GM12878 (cell line): Measurements from ENCODE around the gene NEK2. TPM values are rescaled to one million over a fixed set of nuclear protein-coding genes. Genes with fewer than 3 reads are reported as not detected.

Source experiments
- ATAC-seq: fragments of 200-7000 bp; cut with Tn5 transposase; 3 replicates; pipeline ENCODE4 v1.9.1; 2020; ENCODE audit warnings: mild to moderate bottlenecking, moderate library complexity
- BruUV-seq: library from RNA; stranded (reverse); fragments of 400-500 nt; replicated peaks from 2 replicates; lab custom pipeline; 2021; lab: Mats Ljungman, UMichigan
- CTCF ChIA-PET: fragments of 300-600 bp; sonication (Branson Sonifier 250); formaldehyde crosslinking; extraction: SDS; loops from one replicate; lab custom pipeline; 2021; ENCODE audit warnings: inconsistent platforms; lab: Yijun Ruan, JAX
- POLR2A ChIA-PET: fragments of 350-600 bp; formaldehyde crosslinking; extraction: SDS; loops from one replicate; lab custom pipeline; 2021; ENCODE audit warnings: inconsistent platforms; lab: Charles Lee
- RAD21 ChIA-PET: fragments of 300-600 bp; sonication (Branson Sonifier 250); formaldehyde crosslinking; loops from one replicate; lab custom pipeline; 2023; ENCODE audit warnings: antibody characterized with exemption; ENCODE audit not compliant: unreplicated experiment; lab: Charles Lee
- SMC1A ChIA-PET: fragments of 300-600 bp; sonication (Branson Sonifier 250); formaldehyde crosslinking; loops from one replicate; lab custom pipeline; 2023; ENCODE audit not compliant: unreplicated experiment, uncharacterized antibody; lab: Charles Lee
- DNase-seq: peaks from one replicate; pipeline ENCODE4 v3.0.0-alpha.2; 2011; ENCODE audit warnings: low read depth, low spot score
- FAIRE-seq: peaks from 3 replicates; lab custom pipeline; 2011; peaks lifted over from hg19 to GRCh38; lab: Jason Lieb, UNC
- H2AFZ ChIP-seq: 2 replicates; pipeline ENCODE4 v1.6.0; 2011; ENCODE audit warnings: low read depth, low read length, control low read depth; ENCODE audit not compliant: control insufficient read depth
- H3K27ac ChIP-seq: 2 replicates; pipeline ENCODE4 v1.5.1; 2011; ENCODE audit warnings: control low read depth; ENCODE audit not compliant: control insufficient read depth, insufficient read depth
- H3K27me3 ChIP-seq, 2 experiments: replicated peaks in 1 of 2; 2 replicates each; pipeline versions ENCODE4 v1.6.0 to v1.6.1; 2011; ENCODE audit warnings: low read length in 1 of 2; ENCODE audit not compliant: control insufficient read depth in 2 of 2, insufficient read depth in 2 of 2
- H3K36me3 ChIP-seq, 2 experiments: 2 replicates each; pipeline ENCODE4 v1.5.1; 2011; ENCODE audit warnings: low read length in 1 of 2; ENCODE audit not compliant: control insufficient read depth in 2 of 2, insufficient read depth in 2 of 2
- H3K4me1 ChIP-seq: 2 replicates; pipeline ENCODE4 v1.6.1; 2011; ENCODE audit warnings: mild to moderate bottlenecking, low read length, moderate library complexity, mixed read lengths; ENCODE audit not compliant: control insufficient read depth, insufficient read depth
- H3K4me2 ChIP-seq: 2 replicates; pipeline ENCODE4 v1.6.0; 2011; ENCODE audit warnings: control low read depth; ENCODE audit not compliant: control insufficient read depth, insufficient read depth
- H3K4me3 ChIP-seq: fragments of 200-600 bp; sonication (generic); 2 replicates; pipeline ENCODE4 v1.5.1; 2016
- H3K79me2 ChIP-seq: 2 replicates; pipeline ENCODE4 v1.6.0; 2011; ENCODE audit warnings: low read length; ENCODE audit not compliant: control insufficient read depth, insufficient read depth
- H3K9ac ChIP-seq: 2 replicates; pipeline ENCODE4 v1.8.0; 2011; ENCODE audit warnings: low read length, control low read depth, mixed read lengths; ENCODE audit not compliant: control insufficient read depth, insufficient read depth
- H3K9me3 ChIP-seq: replicated peaks from 3 replicates; pipeline ENCODE4 v1.5.1; 2011; ENCODE audit warnings: mild to moderate bottlenecking, low read length; ENCODE audit not compliant: control insufficient read depth, insufficient read depth
- H4K20me1 ChIP-seq: 2 replicates; pipeline ENCODE4 v1.6.0; 2011; ENCODE audit not compliant: control insufficient read depth, insufficient read depth
- ATF7 ChIP-seq: fragments of 450-650 bp; IDR thresholded peaks from 2 replicates; pipeline ENCODE4 v1.6.1; 2016; ENCODE audit warnings: low read depth, mild to moderate bottlenecking
- BCL11A ChIP-seq: IDR thresholded peaks from 2 replicates; pipeline ENCODE4 v1.6.1; 2011; ENCODE audit warnings: low read depth, low read length
- BMI1 ChIP-seq: fragments of 450-650 bp; IDR thresholded peaks from 2 replicates; pipeline ENCODE4 v1.6.1; 2016; ENCODE audit warnings: mild to moderate bottlenecking, moderate library complexity, borderline replicate concordance
- CHD4 ChIP-seq: fragments of 200-600 bp; sonication (generic); IDR thresholded peaks from 2 replicates; pipeline ENCODE4 v1.6.1; 2016; ENCODE audit warnings: mild to moderate bottlenecking
- E4F1 ChIP-seq: fragments of 450-650 bp; IDR thresholded peaks from 2 replicates; pipeline ENCODE4 v1.6.1; 2018; ENCODE audit warnings: borderline replicate concordance, mild to moderate bottlenecking; ENCODE audit not compliant: partially characterized antibody
- EZH2 ChIP-seq: IDR thresholded peaks from 2 replicates; pipeline ENCODE4 v1.6.1; 2012; ENCODE audit warnings: low read depth, mild to moderate bottlenecking, control low read depth, inconsistent platforms, low read length, borderline replicate concordance; ENCODE audit not compliant: control insufficient read depth
- HDGF ChIP-seq: fragments of 450-650 bp; IDR thresholded peaks from 2 replicates; pipeline ENCODE4 v1.6.1; 2016; ENCODE audit warnings: antibody characterized with exemption
- IRF4 ChIP-seq: IDR thresholded peaks from 2 replicates; pipeline ENCODE4 v1.6.1; 2011; ENCODE audit warnings: low read depth, low read length
- NFXL1 ChIP-seq: fragments of 450-650 bp; IDR thresholded peaks from 2 replicates; pipeline ENCODE4 v1.6.1; 2017; ENCODE audit warnings: antibody characterized with exemption, mild to moderate bottlenecking, borderline replicate concordance
- POLR2AphosphoS2 ChIP-seq: IDR thresholded peaks from 2 replicates; pipeline ENCODE4 v1.6.1; 2011; ENCODE audit warnings: low read depth, mild to moderate bottlenecking, low read length, improper control_type of control experiment, moderate library complexity
- RUNX3 ChIP-seq: IDR thresholded peaks from 2 replicates; pipeline ENCODE4 v1.6.1; 2012; ENCODE audit warnings: low read length, inconsistent platforms
- SPI1 ChIP-seq: IDR thresholded peaks from 2 replicates; pipeline ENCODE4 v1.6.1; 2011; ENCODE audit warnings: low read depth, mild to moderate bottlenecking, low read length, moderate library complexity, borderline replicate concordance; ENCODE audit not compliant: insufficient read depth
- SUZ12 ChIP-seq: fragments of 200-600 bp; sonication (generic); IDR thresholded peaks from one replicate; pipeline ENCODE4 v1.6.1; 2018; ENCODE audit warnings: antibody characterized with exemption, mild to moderate bottlenecking; ENCODE audit not compliant: unreplicated experiment
- TCF7 ChIP-seq: IDR thresholded peaks from 2 replicates; pipeline ENCODE4 v1.6.1; 2014; ENCODE audit warnings: antibody characterized with exemption, borderline replicate concordance
- WRNIP1 ChIP-seq: IDR thresholded peaks from 2 replicates; pipeline ENCODE4 v1.6.1; 2011; ENCODE audit warnings: low read depth, low read length, improper control_type of control experiment, borderline replicate concordance
- ZBTB33 ChIP-seq: fragments of 450-650 bp; IDR thresholded peaks from 2 replicates; pipeline ENCODE4 v1.6.1; 2017; ENCODE audit warnings: mild to moderate bottlenecking
- ZBTB40 ChIP-seq: fragments of 450-650 bp; IDR thresholded peaks from 2 replicates; pipeline ENCODE4 v1.6.1; 2016; ENCODE audit warnings: mild to moderate bottlenecking, moderate library complexity, borderline replicate concordance
- ZNF207 ChIP-seq: fragments of 450-650 bp; IDR thresholded peaks from 2 replicates; pipeline ENCODE4 v1.6.1; 2014; ENCODE audit warnings: antibody characterized with exemption, mild to moderate bottlenecking, borderline replicate concordance
- ZNF24 ChIP-seq: fragments of 450-650 bp; IDR thresholded peaks from 2 replicates; pipeline ENCODE4 v1.6.1; 2017; ENCODE audit warnings: antibody characterized with exemption, mild to moderate bottlenecking
- WGBS: methylation state at CpG from one replicate; pipeline ENCODE4 v1.1.6; 2016; ENCODE audit warnings: low lambda C conversion rate; ENCODE audit not compliant: insufficient replicate concordance, insufficient coverage; ENCODE audit errors: missing lambda C conversion rate; 5-methylcytosine and 5-hydroxymethylcytosine counted together
- in situ Hi-C: fragments of 300-500 bp; cut with MboI; formaldehyde crosslinking; loops from 9 replicates; pipeline ENCODE4 v1.14.3; 2018; ENCODE audit warnings: mixed read lengths
- intact Hi-C: fragments of 100-400 bp; cut with micrococcal nuclease; formaldehyde crosslinking; loops from one replicate; pipeline ENCODE4 v1.14.2; 2022; ENCODE audit not compliant: unreplicated experiment
- polyA plus RNA-seq, 11 experiments: library from polyadenylated mRNA; depleted of rRNA in 4 of 11; unstranded in 6 of 11; stranded (reverse) in 5 of 11; fragments of >200 nt; fragmentation: Nextera tagmentation in 4 of 11; fragmentation: Illumina TruSeq in 1 of 11; extraction: Ambion mirVana in 4 of 11; extraction: Trizol in 1 of 11; gene quantifications; 1 replicate in 1 of 11; 2 replicates in 10 of 11; pipeline versions ENCODE4 v1.2.1 to v1.2.3, GENCODE V29; 2011 to 2016; ENCODE audit warnings: inconsistent platforms in 2 of 11, missing spikeins in 2 of 11, low read depth in 1 of 11
- total RNA-seq, 4 experiments: library from RNA; depleted of rRNA in 3 of 4; stranded (reverse); fragments of >200 nt in 3 of 4; fragmentation: Illumina TruSeq in 1 of 4; extraction: Trizol in 1 of 4; gene quantifications; 2 replicates each; pipeline versions ENCODE4 v1.2.1 to v1.2.3, GENCODE V29; 2013 to 2021

NEK2 gene
- total and polyA plus RNA-seq, 10 of the 15 experiments (the other 5 are each of a cell fraction or from before 2014, with no cell fraction given) = 16.7 to 49.7 (median 36.9) TPM

GRCh38 chr1:211627259-211627658 lies 48.2 kb downstream of the NEK2 start:
- ChIA-PET RAD21 (no interaction called here), CTCF (interaction anchor here (1.3 kb wide), 1 partner anchor 15 kb away, joined by 3 read pairs; no protein-coding TSS in a partner anchor), POLR2A (no interaction called here), SMC1A (no interaction called here)
- in situ Hi-C loops (no loop called here), intact Hi-C loops (no loop called here)
- no peaks in the 10 kb centered on the region for H3K36me3 ChIP-seq
- no peak overlapping the region for H3K27ac ChIP-seq
- no peaks in the 10 kb centered on the region for H3K9me3 ChIP-seq
- H3K4me3 ChIP-seq = no peak overlapping the region
- BruUV-seq = no TSS peak
- peaks cover 3% of the 10 kb centered on the region for H3K4me1 ChIP-seq
- DNase-seq (no peak), ATAC-seq (no peak), FAIRE-seq (no peak)
- no peaks in the 10 kb centered on the region for H3K27me3 ChIP-seq
- H4K20me1 ChIP-seq = no peaks in the 10 kb centered on the region
- 71% methylated on average over 4 of the region's 4 CpGs for WGBS
- no peak overlapping the region for H2AFZ ChIP-seq
- no peak overlapping the region for H3K9ac ChIP-seq
- no peaks in the 10 kb centered on the region for H3K79me2 ChIP-seq
- no peak overlapping the region for H3K4me2 ChIP-seq
- TF ChIP-seq EZH2 (no peak), ATF7 (no peak), SPI1 (no peak), RUNX3 (no peak), HDGF (no peak), WRNIP1 (no peak), BMI1 (no peak), TCF7 (no peak), ZNF207 (no peak), SUZ12 (no peak), NFXL1 (no peak), IRF4 (no peak), CHD4 (no peak), POLR2AphosphoS2 (no peak), ZBTB33 (no peak), ZNF24 (no peak), E4F1 (no peak), BCL11A (no peak), ZBTB40 (no peak)
